Trophoblast cell (in vitro differentiated cells and primary cell): Measurements from ENCODE around the gene CALN1.

Experiments
- DNase-seq, 2 donors: peaks; one replicate each; pipeline ENCODE4 v3.0.0-alpha.2; 2016
- H2AFZ ChIP-seq: 2 replicates; pipeline ENCODE4 v1.6.1; 2013; ENCODE audit warnings: low read length, moderate library complexity, mild to moderate bottlenecking; ENCODE audit not compliant: insufficient read depth, poor library complexity
- H2AK5ac ChIP-seq: 2 replicates; pipeline ENCODE4 v1.6.1; 2013; ENCODE audit warnings: mild to moderate bottlenecking, low read length
- H2BK120ac ChIP-seq: 2 replicates; pipeline ENCODE4 v1.6.1; 2013; ENCODE audit warnings: low read length, mild to moderate bottlenecking, moderate library complexity; ENCODE audit not compliant: insufficient read depth, poor library complexity
- H2BK12ac ChIP-seq: 2 replicates; pipeline ENCODE4 v1.6.1; 2013; ENCODE audit warnings: mild to moderate bottlenecking, low read length, moderate library complexity
- H2BK5ac ChIP-seq: 2 replicates; pipeline ENCODE4 v1.6.1; 2013; ENCODE audit warnings: low read length, low read depth, moderate library complexity, mild to moderate bottlenecking; ENCODE audit not compliant: poor library complexity
- H3K14ac ChIP-seq: 2 replicates; pipeline ENCODE4 v1.6.1; 2013; ENCODE audit warnings: mild to moderate bottlenecking, low read length
- H3K18ac ChIP-seq: 2 replicates; pipeline ENCODE4 v1.6.1; 2013; ENCODE audit warnings: mild to moderate bottlenecking, low read length
- H3K23ac ChIP-seq: 2 replicates; pipeline ENCODE4 v1.6.1; 2013; ENCODE audit warnings: low read length
- H3K27ac ChIP-seq: 2 replicates; pipeline ENCODE4 v1.5.1; 2013; ENCODE audit warnings: low read depth, mild to moderate bottlenecking, inconsistent platforms, low read length, moderate library complexity
- H3K27me3 ChIP-seq: 2 replicates; pipeline ENCODE4 v1.6.1; 2013; ENCODE audit warnings: inconsistent platforms, mild to moderate bottlenecking, low read length, moderate library complexity; ENCODE audit not compliant: insufficient read depth
- H3K36me3 ChIP-seq, 2 experiments: 1 replicate in 1 of 2; 2 replicates in 1 of 2; pipeline ENCODE4 v1.6.1; 2013; ENCODE audit warnings: low read length in 2 of 2, mild to moderate bottlenecking in 2 of 2, moderate library complexity in 1 of 2; ENCODE audit not compliant: insufficient read depth in 2 of 2, control insufficient read depth in 1 of 2
- H3K4ac ChIP-seq: 2 replicates; pipeline ENCODE4 v1.6.1; 2013; ENCODE audit warnings: low read depth, mild to moderate bottlenecking, low read length, moderate library complexity
- H3K4me1 ChIP-seq, 2 experiments: 1 replicate in 1 of 2; 2 replicates in 1 of 2; pipeline ENCODE4 v1.6.1; 2013; ENCODE audit warnings: low read length in 2 of 2, mild to moderate bottlenecking in 2 of 2, moderate library complexity in 1 of 2; ENCODE audit not compliant: insufficient read depth in 2 of 2, control insufficient read depth in 1 of 2
- H3K4me2 ChIP-seq: 2 replicates; pipeline ENCODE4 v1.6.1; 2013; ENCODE audit warnings: inconsistent platforms, mild to moderate bottlenecking, low read length, moderate library complexity
- H3K4me3 ChIP-seq: 2 replicates; pipeline ENCODE4 v1.5.1; 2013; ENCODE audit warnings: mild to moderate bottlenecking, low read depth, low read length, inconsistent platforms
- H3K79me1 ChIP-seq: one replicate; pipeline ENCODE4 v1.6.1; 2013; ENCODE audit warnings: low read length
- H3K79me2 ChIP-seq: 2 replicates; pipeline ENCODE4 v1.6.1; 2013; ENCODE audit warnings: low read length, mild to moderate bottlenecking; ENCODE audit not compliant: control insufficient read depth, insufficient read depth, poor library complexity
- H3K9ac ChIP-seq: 2 replicates; pipeline ENCODE4 v1.6.1; 2013; ENCODE audit warnings: mild to moderate bottlenecking, low read length
- H3K9me3 ChIP-seq: 2 replicates; pipeline ENCODE4 v1.6.1; 2013; ENCODE audit warnings: low read depth, mild to moderate bottlenecking, control low read depth, inconsistent platforms, low read length; ENCODE audit not compliant: insufficient read depth
- H4K12ac ChIP-seq: 2 replicates; pipeline ENCODE4 v1.6.1; 2013; ENCODE audit warnings: low read depth, mild to moderate bottlenecking, low read length, moderate library complexity
- H4K8ac ChIP-seq: 2 replicates; pipeline ENCODE4 v1.6.1; 2013; ENCODE audit warnings: low read depth, mild to moderate bottlenecking, low read length, moderate library complexity
- H4K91ac ChIP-seq: one replicate; pipeline ENCODE4 v1.6.1; 2013; ENCODE audit warnings: low read depth, mild to moderate bottlenecking, low read length, moderate library complexity
- WGBS: extraction: QIAGEN DNeasy Blood & Tissue Kit; methylation state at CpG from one replicate; pipeline ENCODE4 v1.1.7; 2013; ENCODE audit warnings: missing lambda C conversion rate; ENCODE audit not compliant: insufficient read length, insufficient coverage; ENCODE audit errors: extremely low coverage; 5-methylcytosine and 5-hydroxymethylcytosine counted together

Gene CALN1

DNA sequence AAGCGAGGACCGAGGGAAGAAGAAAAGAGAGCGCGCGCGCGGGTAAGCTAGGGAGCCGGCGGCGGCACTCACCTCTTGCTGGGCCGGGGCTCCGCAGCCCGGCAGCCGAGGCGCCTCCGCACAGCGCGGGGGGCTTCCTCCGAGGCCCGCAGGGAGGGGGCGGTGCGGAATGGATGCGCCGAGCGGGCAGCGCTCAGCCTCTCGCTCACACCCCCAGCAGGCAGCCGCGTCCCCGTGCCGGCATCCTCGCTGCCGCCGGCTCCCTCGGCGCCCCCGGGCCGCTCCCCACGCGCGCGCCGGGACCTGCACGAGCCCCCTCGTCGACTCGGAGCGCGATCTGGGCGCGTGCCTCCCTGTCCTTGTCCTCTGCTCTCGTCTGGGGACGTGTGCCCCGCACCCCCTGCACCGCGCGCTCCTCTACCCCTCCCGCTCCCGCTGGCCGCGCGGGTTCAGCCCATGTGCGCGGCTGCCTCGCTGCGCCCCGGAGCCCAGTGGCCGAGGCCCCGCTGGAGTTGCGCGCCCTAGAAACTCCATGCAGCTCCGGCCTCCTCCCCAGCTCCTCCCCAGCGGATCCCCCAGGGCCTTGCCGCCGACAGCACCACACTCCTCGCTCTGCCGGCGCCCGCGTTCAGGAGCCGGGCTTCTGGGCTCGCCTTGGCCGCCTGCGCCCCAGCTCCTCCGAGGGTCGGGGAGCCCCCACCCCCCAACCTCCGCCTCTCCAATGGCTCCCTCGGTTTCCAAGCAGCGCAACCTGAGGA, 75.3 kb downstream of the CALN1 start:
- H3K4me1 ChIP-seq: peaks cover 10 to 16% of the 10 kb centered on the region in 2 experiments
- H2BK5ac ChIP-seq: no peak overlapping the region
- H3K36me3 ChIP-seq: no peaks in the 10 kb centered on the region
- H3K4ac ChIP-seq: no peak overlapping the region
- H3K9ac ChIP-seq: no peak overlapping the region
- H2AK5ac ChIP-seq: no peak overlapping the region
- H3K27ac ChIP-seq: no peak overlapping the region
- H3K18ac ChIP-seq: no peak overlapping the region
- no peak overlapping the region for H3K14ac ChIP-seq
- H3K9me3 ChIP-seq: peaks cover 7% of the 10 kb centered on the region
- no peak overlapping the region for H2AFZ ChIP-seq
- no peak overlapping the region for H3K23ac ChIP-seq
- H2BK120ac ChIP-seq: no peak overlapping the region
- no peak overlapping the region for H4K12ac ChIP-seq
- no peak overlapping the region for H4K91ac ChIP-seq
- no CpG with 5 or more reads among the region's 89 CpGs for WGBS
- DNase-seq: no peak
- H4K8ac ChIP-seq: no peak overlapping the region
- peaks cover 31% of the 10 kb centered on the region for H3K27me3 ChIP-seq
- peak overlapping the region; percentile 66 for H3K4me3 ChIP-seq
- no peak overlapping the region for H2BK12ac ChIP-seq
- no peaks in the 10 kb centered on the region for H3K79me1 ChIP-seq
- H3K79me2 ChIP-seq: no peaks in the 10 kb centered on the region
- peak overlapping the region; percentile 90 for H3K4me2 ChIP-seq

DNA sequence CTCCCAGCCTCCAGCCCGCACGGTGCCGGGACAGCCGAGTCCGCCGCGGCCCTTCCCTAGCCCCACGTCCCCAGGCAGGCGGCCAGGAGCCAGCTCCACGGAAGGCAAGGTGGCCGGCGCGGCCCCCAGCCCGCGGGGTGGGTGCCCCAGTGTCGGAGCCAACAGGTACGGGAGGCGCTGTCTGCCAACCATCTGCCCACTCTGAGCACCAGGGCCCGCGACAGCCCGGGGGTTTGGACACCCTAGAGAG, 75.8 kb downstream of the CALN1 start:
- Histone ChIP-seq H3K9ac (no peak overlapping the region), H3K27me3 (peaks cover 31% of the 10 kb centered on the region), H2AFZ (no peak overlapping the region), H2BK120ac (no peak overlapping the region), H3K4me1 (peaks cover 10 to 16% of the 10 kb centered on the region in 2 experiments), H3K9me3 (peaks cover 7% of the 10 kb centered on the region), H3K79me2 (no peaks in the 10 kb centered on the region), H3K4me2 (peak overlapping the region; percentile 90), H2BK12ac (no peak overlapping the region), H3K36me3 (no peaks in the 10 kb centered on the region), H3K4ac (no peak overlapping the region), H2BK5ac (no peak overlapping the region), H4K91ac (no peak overlapping the region), H4K8ac (no peak overlapping the region), H4K12ac (no peak overlapping the region), H2AK5ac (no peak overlapping the region), H3K79me1 (no peaks in the 10 kb centered on the region), H3K18ac (no peak overlapping the region), H3K23ac (no peak overlapping the region), H3K4me3 (peak overlapping the region; percentile 66), H3K14ac (no peak overlapping the region), H3K27ac (no peak overlapping the region)
- WGBS: no CpG with 5 or more reads among the region's 21 CpGs
- DNase-seq: no peak

- H2AK5ac ChIP-seq: no peak overlapping the region
These were observed 76.4 kb downstream of the CALN1 start for GRCh38 chr7:72335561-72336381.

GRCh38 chr7:72334698-72335097, 77.4 kb downstream of the CALN1 start:
- Histone ChIP-seq H3K4me2 (no peak overlapping the region), H3K9ac (no peak overlapping the region), H3K27me3 (peaks cover 31% of the 10 kb centered on the region), H2BK120ac (no peak overlapping the region), H3K4me1 (peaks cover 10 to 16% of the 10 kb centered on the region in 2 experiments), H2AFZ (no peak overlapping the region), H2BK5ac (no peak overlapping the region), H2AK5ac (no peak overlapping the region), H3K36me3 (no peaks in the 10 kb centered on the region), H2BK12ac (no peak overlapping the region), H3K9me3 (peaks cover 7% of the 10 kb centered on the region), H4K12ac (no peak overlapping the region), H3K27ac (no peak overlapping the region), H3K18ac (no peak overlapping the region), H4K91ac (no peak overlapping the region), H3K23ac (no peak overlapping the region), H3K4me3 (no peak overlapping the region), H4K8ac (no peak overlapping the region), H3K14ac (no peak overlapping the region), H3K4ac (no peak overlapping the region), H3K79me2 (no peaks in the 10 kb centered on the region), H3K79me1 (no peaks in the 10 kb centered on the region)
- no peak for DNase-seq
- no CpG with 5 or more reads among the region's 5 CpGs for WGBS

More at GRCh38 chr7:72335561-72336381, 76.4 kb downstream of the CALN1 start:
- no peak overlapping the region for H2BK5ac ChIP-seq
- no peak overlapping the region for H2AFZ ChIP-seq
- no peak for DNase-seq
- peaks cover 10 to 16% of the 10 kb centered on the region in 2 experiments for H3K4me1 ChIP-seq
- no peak overlapping the region for H3K18ac ChIP-seq
- peak overlapping the region; percentile 66 for H3K4me3 ChIP-seq
- peaks cover 31% of the 10 kb centered on the region for H3K27me3 ChIP-seq
- no peak overlapping the region for H3K4ac ChIP-seq
- WGBS: no CpG with 5 or more reads among the region's 62 CpGs
- peak overlapping the region; percentile 90 for H3K4me2 ChIP-seq
- H3K79me2 ChIP-seq: no peaks in the 10 kb centered on the region
- no peak overlapping the region for H4K91ac ChIP-seq
- no peak overlapping the region for H3K27ac ChIP-seq
- no peak overlapping the region for H3K23ac ChIP-seq
- no peak overlapping the region for H2BK120ac ChIP-seq
- H3K9me3 ChIP-seq: peaks cover 7% of the 10 kb centered on the region
- no peak overlapping the region for H4K8ac ChIP-seq
- H2BK12ac ChIP-seq: no peak overlapping the region
- no peak overlapping the region for H4K12ac ChIP-seq
- H3K36me3 ChIP-seq: no peaks in the 10 kb centered on the region
- no peak overlapping the region for H3K9ac ChIP-seq
- H3K79me1 ChIP-seq: no peaks in the 10 kb centered on the region
- no peak overlapping the region for H3K14ac ChIP-seq
